GM12878 (cell line): ENCODE measurements around the gene SPRY2. TPM values are rescaled to one million over a fixed set of nuclear protein-coding genes. Genes with fewer than 3 reads are reported as not detected.

Source experiments
- ATAC-seq: fragments of 200-7000 bp; cut with Tn5 transposase; 3 replicates; pipeline ENCODE4 v1.9.1; 2020; ENCODE audit warnings: mild to moderate bottlenecking, moderate library complexity
- BruUV-seq: library from RNA; stranded (reverse); fragments of 400-500 nt; replicated peaks from 2 replicates; lab custom pipeline; 2021; lab: Mats Ljungman, UMichigan
- CTCF ChIA-PET: fragments of 300-600 bp; sonication (Branson Sonifier 250); formaldehyde crosslinking; extraction: SDS; loops from one replicate; lab custom pipeline; 2021; ENCODE audit warnings: inconsistent platforms; lab: Yijun Ruan, JAX
- POLR2A ChIA-PET: fragments of 350-600 bp; formaldehyde crosslinking; extraction: SDS; loops from one replicate; lab custom pipeline; 2021; ENCODE audit warnings: inconsistent platforms; lab: Charles Lee
- RAD21 ChIA-PET: fragments of 300-600 bp; sonication (Branson Sonifier 250); formaldehyde crosslinking; loops from one replicate; lab custom pipeline; 2023; ENCODE audit warnings: antibody characterized with exemption; ENCODE audit not compliant: unreplicated experiment; lab: Charles Lee
- SMC1A ChIA-PET: fragments of 300-600 bp; sonication (Branson Sonifier 250); formaldehyde crosslinking; loops from one replicate; lab custom pipeline; 2023; ENCODE audit not compliant: unreplicated experiment, uncharacterized antibody; lab: Charles Lee
- DNase-seq: peaks from one replicate; pipeline ENCODE4 v3.0.0-alpha.2; 2011; ENCODE audit warnings: low read depth, low spot score
- FAIRE-seq: peaks from 3 replicates; lab custom pipeline; 2011; peaks lifted over from hg19 to GRCh38; lab: Jason Lieb, UNC
- H2AFZ ChIP-seq: 2 replicates; pipeline ENCODE4 v1.6.0; 2011; ENCODE audit warnings: low read depth, low read length, control low read depth; ENCODE audit not compliant: control insufficient read depth
- H3K27ac ChIP-seq: 2 replicates; pipeline ENCODE4 v1.5.1; 2011; ENCODE audit warnings: control low read depth; ENCODE audit not compliant: control insufficient read depth, insufficient read depth
- H3K27me3 ChIP-seq, 2 experiments: replicated peaks in 1 of 2; 2 replicates each; pipeline versions ENCODE4 v1.6.0 to v1.6.1; 2011; ENCODE audit warnings: low read length in 1 of 2; ENCODE audit not compliant: control insufficient read depth in 2 of 2, insufficient read depth in 2 of 2
- H3K36me3 ChIP-seq, 2 experiments: 2 replicates each; pipeline ENCODE4 v1.5.1; 2011; ENCODE audit warnings: low read length in 1 of 2; ENCODE audit not compliant: control insufficient read depth in 2 of 2, insufficient read depth in 2 of 2
- H3K4me1 ChIP-seq: 2 replicates; pipeline ENCODE4 v1.6.1; 2011; ENCODE audit warnings: mild to moderate bottlenecking, low read length, moderate library complexity, mixed read lengths; ENCODE audit not compliant: control insufficient read depth, insufficient read depth
- H3K4me2 ChIP-seq: 2 replicates; pipeline ENCODE4 v1.6.0; 2011; ENCODE audit warnings: control low read depth; ENCODE audit not compliant: control insufficient read depth, insufficient read depth
- H3K4me3 ChIP-seq: fragments of 200-600 bp; sonication (generic); 2 replicates; pipeline ENCODE4 v1.5.1; 2016
- H3K79me2 ChIP-seq: 2 replicates; pipeline ENCODE4 v1.6.0; 2011; ENCODE audit warnings: low read length; ENCODE audit not compliant: control insufficient read depth, insufficient read depth
- H3K9ac ChIP-seq: 2 replicates; pipeline ENCODE4 v1.8.0; 2011; ENCODE audit warnings: low read length, control low read depth, mixed read lengths; ENCODE audit not compliant: control insufficient read depth, insufficient read depth
- H3K9me3 ChIP-seq: replicated peaks from 3 replicates; pipeline ENCODE4 v1.5.1; 2011; ENCODE audit warnings: mild to moderate bottlenecking, low read length; ENCODE audit not compliant: control insufficient read depth, insufficient read depth
- H4K20me1 ChIP-seq: 2 replicates; pipeline ENCODE4 v1.6.0; 2011; ENCODE audit not compliant: control insufficient read depth, insufficient read depth
- BCL3 ChIP-seq: IDR thresholded peaks from 2 replicates; pipeline ENCODE4 v1.6.1; 2011; ENCODE audit warnings: borderline replicate concordance, low read depth, mild to moderate bottlenecking, moderate library complexity, low read length; ENCODE audit not compliant: insufficient read depth, poor library complexity, severe bottlenecking
- NFYA ChIP-seq: IDR thresholded peaks from 2 replicates; pipeline ENCODE4 v1.6.1; 2011; ENCODE audit warnings: low read depth, mild to moderate bottlenecking, low read length, improper control_type of control experiment, borderline replicate concordance
- SP1 ChIP-seq: IDR thresholded peaks from one replicate; pipeline ENCODE4 v1.6.1; 2011; ENCODE audit warnings: low read depth, low read length
- ZNF24 ChIP-seq: fragments of 450-650 bp; IDR thresholded peaks from 2 replicates; pipeline ENCODE4 v1.6.1; 2017; ENCODE audit warnings: antibody characterized with exemption, mild to moderate bottlenecking
- ZNF274 ChIP-seq: IDR thresholded peaks from one replicate; pipeline ENCODE4 v1.8.0; 2011; ENCODE audit not compliant: insufficient read length, insufficient read depth
- ZNF622 ChIP-seq: fragments of 450-650 bp; IDR thresholded peaks from 2 replicates; pipeline ENCODE4 v1.6.1; 2017; ENCODE audit warnings: mild to moderate bottlenecking, inconsistent platforms
- WGBS: methylation state at CpG from one replicate; pipeline ENCODE4 v1.1.6; 2016; ENCODE audit warnings: low lambda C conversion rate; ENCODE audit not compliant: insufficient replicate concordance, insufficient coverage; ENCODE audit errors: missing lambda C conversion rate; 5-methylcytosine and 5-hydroxymethylcytosine counted together
- in situ Hi-C: fragments of 300-500 bp; cut with MboI; formaldehyde crosslinking; loops from 9 replicates; pipeline ENCODE4 v1.14.3; 2018; ENCODE audit warnings: mixed read lengths
- intact Hi-C: fragments of 100-400 bp; cut with micrococcal nuclease; formaldehyde crosslinking; loops from one replicate; pipeline ENCODE4 v1.14.2; 2022; ENCODE audit not compliant: unreplicated experiment
- polyA plus RNA-seq, 11 experiments: library from polyadenylated mRNA; depleted of rRNA in 4 of 11; unstranded in 6 of 11; stranded (reverse) in 5 of 11; fragments of >200 nt; fragmentation: Nextera tagmentation in 4 of 11; fragmentation: Illumina TruSeq in 1 of 11; extraction: Ambion mirVana in 4 of 11; extraction: Trizol in 1 of 11; gene quantifications; 1 replicate in 1 of 11; 2 replicates in 10 of 11; pipeline versions ENCODE4 v1.2.1 to v1.2.3, GENCODE V29; 2011 to 2016; ENCODE audit warnings: inconsistent platforms in 2 of 11, missing spikeins in 2 of 11, low read depth in 1 of 11
- total RNA-seq, 4 experiments: library from RNA; depleted of rRNA in 3 of 4; stranded (reverse); fragments of >200 nt in 3 of 4; fragmentation: Illumina TruSeq in 1 of 4; extraction: Trizol in 1 of 4; gene quantifications; 2 replicates each; pipeline versions ENCODE4 v1.2.1 to v1.2.3, GENCODE V29; 2013 to 2021
- TF ChIP-seq, protein P1 (sequence below): fragments of 450-650 bp; IDR thresholded peaks from 2 replicates; pipeline ENCODE4 v1.6.1; 2018; ENCODE audit warnings: mild to moderate bottlenecking, low read depth, moderate library complexity; ENCODE audit not compliant: partially characterized antibody

Gene SPRY2
- total and polyA plus RNA-seq, 10 of the 15 experiments (the other 5 are each of a cell fraction or from before 2014, with no cell fraction given), result 1.8 to 82.1 (median 9.2) TPM

GRCh38 chr13:80362481-80362880 is 21.6 kb upstream of the SPRY2 start:
- no peak overlapping the region for H3K9ac ChIP-seq
- ChIA-PET POLR2A (interaction anchor here (0.9 to 5.0 kb wide), 5 partner anchors 17 to 90 kb away, joined by 3 to 147 read pairs (median 4); partner anchors contain the start of gene SPRY2), SMC1A (interaction anchor here (0.8 to 8.0 kb wide), 23 partner anchors 9 to 938 kb away, joined by 3 to 360 read pairs (median 4); partner anchors contain the start of gene SPRY2), RAD21 (interaction anchor here (1.0 to 5.5 kb wide), 16 partner anchors 17 to 683 kb away, joined by 3 to 347 read pairs (median 4); partner anchors contain the start of gene SPRY2), CTCF (interaction anchor here (0.8 to 5.5 kb wide), 17 partner anchors 16 to 731 kb away, joined by 3 to 228 read pairs (median 4); partner anchors contain the start of gene SPRY2)
- intact Hi-C loops (loop anchor here (1.0 to 2.0 kb wide), 2 partner anchors 20 to 683 kb away; no protein-coding TSS in a partner anchor), in situ Hi-C loops (loop anchor here (5.0 to 10.0 kb wide), 2 partner anchors 580 to 688 kb away; no protein-coding TSS in a partner anchor)
- H3K9me3 ChIP-seq, result no peaks in the 10 kb centered on the region
- FAIRE-seq (no peak), DNase-seq (no peak), ATAC-seq (no peak)
- no peaks in the 10 kb centered on the region for H3K79me2 ChIP-seq
- no TSS peak for BruUV-seq
- no peak overlapping the region for H3K27ac ChIP-seq
- no peak overlapping the region for H2AFZ ChIP-seq
- H3K4me2 ChIP-seq, result no peak overlapping the region
- no peaks in the 10 kb centered on the region for H4K20me1 ChIP-seq
- H3K36me3 ChIP-seq, result no peaks in the 10 kb centered on the region
- no peaks in the 10 kb centered on the region for H3K27me3 ChIP-seq
- no peak overlapping the region for H3K4me3 ChIP-seq
- H3K4me1 ChIP-seq, result no peaks in the 10 kb centered on the region
- TF ChIP-seq ZNF274, result no peak
- no peak for TF ChIP-seq ZNF622
- no peak for TF ChIP-seq NFYA
- no peak for TF ChIP-seq ZNF24
- TF ChIP-seq, protein P1, sequence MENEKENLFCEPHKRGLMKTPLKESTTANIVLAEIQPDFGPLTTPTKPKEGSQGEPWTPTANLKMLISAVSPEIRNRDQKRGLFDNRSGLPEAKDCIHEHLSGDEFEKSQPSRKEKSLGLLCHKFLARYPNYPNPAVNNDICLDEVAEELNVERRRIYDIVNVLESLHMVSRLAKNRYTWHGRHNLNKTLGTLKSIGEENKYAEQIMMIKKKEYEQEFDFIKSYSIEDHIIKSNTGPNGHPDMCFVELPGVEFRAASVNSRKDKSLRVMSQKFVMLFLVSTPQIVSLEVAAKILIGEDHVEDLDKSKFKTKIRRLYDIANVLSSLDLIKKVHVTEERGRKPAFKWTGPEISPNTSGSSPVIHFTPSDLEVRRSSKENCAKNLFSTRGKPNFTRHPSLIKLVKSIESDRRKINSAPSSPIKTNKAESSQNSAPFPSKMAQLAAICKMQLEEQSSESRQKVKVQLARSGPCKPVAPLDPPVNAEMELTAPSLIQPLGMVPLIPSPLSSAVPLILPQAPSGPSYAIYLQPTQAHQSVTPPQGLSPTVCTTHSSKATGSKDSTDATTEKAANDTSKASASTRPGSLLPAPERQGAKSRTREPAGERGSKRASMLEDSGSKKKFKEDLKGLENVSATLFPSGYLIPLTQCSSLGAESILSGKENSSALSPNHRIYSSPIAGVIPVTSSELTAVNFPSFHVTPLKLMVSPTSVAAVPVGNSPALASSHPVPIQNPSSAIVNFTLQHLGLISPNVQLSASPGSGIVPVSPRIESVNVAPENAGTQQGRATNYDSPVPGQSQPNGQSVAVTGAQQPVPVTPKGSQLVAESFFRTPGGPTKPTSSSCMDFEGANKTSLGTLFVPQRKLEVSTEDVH, result no peak
- no peak for TF ChIP-seq SP1
- no peak for TF ChIP-seq BCL3
- TF ChIP-seq, all 136 proteins: peak for 0
- WGBS, result 47% methylated on average over 4 of the region's 4 CpGs
